ENCODE results near the gene GATA5.

GRCh38 chr20:62459488-62459887, 16.3 kb downstream of the GATA5 start:
- TF ChIP-seq CTCF (IDR thresholded peaks at IDR 0.05 in 4 of 5, conservative IDR thresholded peaks at IDR 0.05 in 1 of 5) (no peak), POLR2A (IDR thresholded peaks at IDR 0.05) (no peak)

All from gastrocnemius medialis (tissue), 4 donors.